GM12874 (cell line): ENCODE measurements around the gene TNRC6A.

Experiments
- CTCF ChIP-seq: IDR thresholded peaks from 2 replicates; pipeline ENCODE4 v1.5.1; 2011; ENCODE audit warnings: low read depth, mild to moderate bottlenecking, control low read depth, low read length, moderate library complexity; ENCODE audit not compliant: insufficient read depth

TNRC6A gene

GRCh38 chr16:24701521-24701951 is 27.9 kb upstream of the TNRC6A start:
- TF ChIP-seq CTCF, result no peak

GRCh38 chr16:24713379-24713778 is 16.1 kb upstream of the TNRC6A start:
- TF ChIP-seq CTCF, result no peak

- TF ChIP-seq CTCF, result no peak
These were observed 12.0 kb upstream of the TNRC6A start for GRCh38 chr16:24717411-24717810.

- TF ChIP-seq CTCF, result no peak
These were observed 10.4 kb upstream of the TNRC6A start for GRCh38 chr16:24718967-24719521.

- no peak for TF ChIP-seq CTCF
These were observed 7.6 kb upstream of the TNRC6A start for GRCh38 chr16:24721830-24722238.

GRCh38 chr16:24723663-24724062 is 5.8 kb upstream of the TNRC6A start:
- TF ChIP-seq CTCF, result no peak

- TF ChIP-seq CTCF, result no peak
These were observed 1.4 kb upstream of the TNRC6A start for GRCh38 chr16:24728011-24728410.

GRCh38 chr16:24728891-24729242 is 584 bp upstream of the TNRC6A start:
- no peak for TF ChIP-seq CTCF
